ENCODE data around the gene BTN1A1. TPM values are rescaled to one million over a fixed set of nuclear protein-coding genes. Genes with fewer than 3 reads are reported as not detected.
"Not testable (repeated sequence)": the region's sequence is repeated elsewhere in the genome, so short reads cannot be mapped to it uniquely, and the experiment has no call there.

BTN1A1 gene, protein sequence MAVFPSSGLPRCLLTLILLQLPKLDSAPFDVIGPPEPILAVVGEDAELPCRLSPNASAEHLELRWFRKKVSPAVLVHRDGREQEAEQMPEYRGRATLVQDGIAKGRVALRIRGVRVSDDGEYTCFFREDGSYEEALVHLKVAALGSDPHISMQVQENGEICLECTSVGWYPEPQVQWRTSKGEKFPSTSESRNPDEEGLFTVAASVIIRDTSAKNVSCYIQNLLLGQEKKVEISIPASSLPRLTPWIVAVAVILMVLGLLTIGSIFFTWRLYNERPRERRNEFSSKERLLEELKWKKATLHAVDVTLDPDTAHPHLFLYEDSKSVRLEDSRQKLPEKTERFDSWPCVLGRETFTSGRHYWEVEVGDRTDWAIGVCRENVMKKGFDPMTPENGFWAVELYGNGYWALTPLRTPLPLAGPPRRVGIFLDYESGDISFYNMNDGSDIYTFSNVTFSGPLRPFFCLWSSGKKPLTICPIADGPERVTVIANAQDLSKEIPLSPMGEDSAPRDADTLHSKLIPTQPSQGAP
- not detected for polyA plus RNA-seq (2013, experiment 1 of 2)
- not detected for polyA plus RNA-seq (2013, experiment 2 of 2)

- WGBS, 2 experiments (ENCODE audit: insufficient coverage in 2 of 2): 39 to 52% methylated on average over 2 of the region's 2 CpGs
- Histone ChIP-seq H3K27ac (ENCODE audit: low read depth, low read length, severe bottlenecking) (no peak within 1 kb of the TSS), H3K9me3 (ENCODE audit: control insufficient read depth, low read length) (no peaks in the 10 kb centered on the region), H3K4me1 (ENCODE audit: control insufficient read depth, insufficient read depth, low read length, poor library complexity, severe bottlenecking) (peaks cover 3% of the 10 kb centered on the region), H3K36me3 (ENCODE audit: control insufficient read depth, insufficient read depth, low read length) (no peaks in the 10 kb centered on the region), H3K4me3 (ENCODE audit: extremely low read depth, insufficient read depth, low read length, poor library complexity, severe bottlenecking) (no peak within 1 kb of the TSS)
Measured at GRCh38 chr6:26500102-26500501, at the start of gene BTN1A1. Gene BTN1A1 (plus strand): TSS chr6:26500303. CDS start chr6:26501287, 984 bp downstream.

GRCh38 chr6:26452631-26453235 is 47.4 kb upstream of the BTN1A1 start:
- Histone ChIP-seq H3K27ac (ENCODE audit: low read depth, low read length, severe bottlenecking) (no peak overlapping the region), H3K36me3 (ENCODE audit: control insufficient read depth, insufficient read depth, low read length) (no peaks in the 10 kb centered on the region), H3K4me3 (ENCODE audit: extremely low read depth, insufficient read depth, low read length, poor library complexity, severe bottlenecking) (no peak overlapping the region), H3K9me3 (ENCODE audit: control insufficient read depth, low read length) (no peaks in the 10 kb centered on the region), H3K4me1 (ENCODE audit: control insufficient read depth, insufficient read depth, low read length, poor library complexity, severe bottlenecking) (peaks cover 4% of the 10 kb centered on the region)
- WGBS, 2 experiments (ENCODE audit: insufficient coverage in 2 of 2): no CpG with 5 or more reads among the region's 1 CpG

GRCh38 chr6:26454631-26455030 is 45.5 kb upstream of the BTN1A1 start:
- H3K4me3 ChIP-seq (ENCODE audit: extremely low read depth, insufficient read depth, low read length, poor library complexity, severe bottlenecking): no peak overlapping the region
- H3K36me3 ChIP-seq (ENCODE audit: control insufficient read depth, insufficient read depth, low read length): peaks cover 7% of the 10 kb centered on the region
- peaks cover 10% of the 10 kb centered on the region for H3K4me1 ChIP-seq (ENCODE audit: control insufficient read depth, insufficient read depth, low read length, poor library complexity, severe bottlenecking)
- 67% methylated on average over 1 of the region's 1 CpG; no CpG with 5 or more reads in 1 of the 2 experiments for WGBS, 2 experiments (ENCODE audit: insufficient coverage in 2 of 2)
- no peaks in the 10 kb centered on the region for H3K9me3 ChIP-seq (ENCODE audit: control insufficient read depth, low read length)
- H3K27ac ChIP-seq (ENCODE audit: low read depth, low read length, severe bottlenecking): no peak overlapping the region

GRCh38 chr6:26455357-26455970 is 44.6 kb upstream of the BTN1A1 start:
- Histone ChIP-seq H3K27ac (ENCODE audit: low read depth, low read length, severe bottlenecking) (no peak overlapping the region), H3K4me1 (ENCODE audit: control insufficient read depth, insufficient read depth, low read length, poor library complexity, severe bottlenecking) (peaks cover 10% of the 10 kb centered on the region), H3K36me3 (ENCODE audit: control insufficient read depth, insufficient read depth, low read length) (peaks cover 15% of the 10 kb centered on the region), H3K4me3 (ENCODE audit: extremely low read depth, insufficient read depth, low read length, poor library complexity, severe bottlenecking) (no peak overlapping the region), H3K9me3 (ENCODE audit: control insufficient read depth, low read length) (no peaks in the 10 kb centered on the region)
- WGBS, 2 experiments (ENCODE audit: insufficient coverage in 2 of 2): 82 to 100% methylated on average over 1 of the region's 3 CpGs

GRCh38 chr6:26457264-26457805 is 42.8 kb upstream of the BTN1A1 start:
- no peaks in the 10 kb centered on the region for H3K9me3 ChIP-seq (ENCODE audit: control insufficient read depth, low read length)
- peaks cover 29% of the 10 kb centered on the region for H3K36me3 ChIP-seq (ENCODE audit: control insufficient read depth, insufficient read depth, low read length)
- 18 to 35% methylated on average over 6 of the region's 9 CpGs for WGBS, 2 experiments (ENCODE audit: insufficient coverage in 2 of 2)
- H3K4me1 ChIP-seq (ENCODE audit: control insufficient read depth, insufficient read depth, low read length, poor library complexity, severe bottlenecking): peaks cover 10% of the 10 kb centered on the region
- peak overlapping the region; percentile 75 for H3K27ac ChIP-seq (ENCODE audit: low read depth, low read length, severe bottlenecking)
- peak overlapping the region; percentile 95 for H3K4me3 ChIP-seq (ENCODE audit: extremely low read depth, insufficient read depth, low read length, poor library complexity, severe bottlenecking)

- H3K4me1 ChIP-seq (ENCODE audit: control insufficient read depth, insufficient read depth, low read length, poor library complexity, severe bottlenecking): peaks cover 10% of the 10 kb centered on the region
- H3K36me3 ChIP-seq (ENCODE audit: control insufficient read depth, insufficient read depth, low read length): peaks cover 36% of the 10 kb centered on the region
- no peaks in the 10 kb centered on the region for H3K9me3 ChIP-seq (ENCODE audit: control insufficient read depth, low read length)
- H3K27ac ChIP-seq (ENCODE audit: low read depth, low read length, severe bottlenecking): peak within 1 kb of the TSS; percentile 75
- peak within 1 kb of the TSS; percentile 95 for H3K4me3 ChIP-seq (ENCODE audit: extremely low read depth, insufficient read depth, low read length, poor library complexity, severe bottlenecking)
- WGBS, 2 experiments (ENCODE audit: insufficient coverage in 2 of 2): 1% methylated on average over 19 of the region's 31 CpGs
Measured at GRCh38 chr6:26457806-26458688, 42.1 kb upstream of the BTN1A1 start, which contains the start of gene BTN2A1. Gene BTN2A1 (plus strand): TSS chr6:26457955. CDS start chr6:26458637, 682 bp downstream.

DNA sequence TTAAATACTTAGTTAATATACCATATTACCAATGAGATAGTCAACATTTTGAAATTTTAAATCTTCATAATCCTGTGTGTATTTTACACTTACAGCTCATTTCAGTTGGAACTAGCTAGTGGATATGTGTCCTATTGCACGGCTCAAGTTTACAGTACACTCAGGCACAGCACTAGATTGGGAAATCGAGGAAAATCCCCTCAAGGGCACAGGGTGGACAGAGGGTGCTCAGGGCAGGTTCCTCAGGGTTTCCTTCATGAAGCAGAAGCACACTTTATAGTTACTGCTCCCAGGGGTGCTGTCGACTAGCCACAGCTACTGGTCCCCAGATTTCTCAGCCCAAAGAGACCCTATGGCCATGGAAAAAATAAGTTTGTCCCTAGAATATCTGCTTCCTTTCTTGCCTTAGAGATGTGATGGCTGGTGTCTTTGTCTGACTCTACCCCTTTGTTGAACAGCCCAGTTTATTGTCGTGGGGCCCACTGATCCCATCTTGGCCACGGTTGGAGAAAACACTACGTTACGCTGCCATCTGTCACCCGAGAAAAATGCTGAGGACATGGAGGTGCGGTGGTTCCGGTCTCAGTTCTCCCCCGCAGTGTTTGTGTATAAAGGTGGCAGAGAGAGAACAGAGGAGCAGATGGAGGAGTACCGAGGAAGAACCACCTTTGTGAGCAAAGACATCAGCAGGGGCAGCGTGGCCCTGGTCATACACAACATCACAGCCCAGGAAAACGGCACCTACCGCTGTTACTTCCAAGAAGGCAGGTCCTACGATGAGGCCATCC is 40.9 kb upstream of the BTN1A1 start:
- H3K4me3 ChIP-seq (ENCODE audit: extremely low read depth, insufficient read depth, low read length, poor library complexity, severe bottlenecking): peak overlapping the region; percentile 95
- H3K4me1 ChIP-seq (ENCODE audit: control insufficient read depth, insufficient read depth, low read length, poor library complexity, severe bottlenecking): peaks cover 10% of the 10 kb centered on the region
- H3K9me3 ChIP-seq (ENCODE audit: control insufficient read depth, low read length): no peaks in the 10 kb centered on the region
- H3K27ac ChIP-seq (ENCODE audit: low read depth, low read length, severe bottlenecking): no peak overlapping the region
- WGBS, 2 experiments (ENCODE audit: insufficient coverage in 2 of 2): 90 to 96% methylated on average over 10 to 16 of the region's 16 CpGs
- peaks cover 48% of the 10 kb centered on the region for H3K36me3 ChIP-seq (ENCODE audit: control insufficient read depth, insufficient read depth, low read length)

DNA sequence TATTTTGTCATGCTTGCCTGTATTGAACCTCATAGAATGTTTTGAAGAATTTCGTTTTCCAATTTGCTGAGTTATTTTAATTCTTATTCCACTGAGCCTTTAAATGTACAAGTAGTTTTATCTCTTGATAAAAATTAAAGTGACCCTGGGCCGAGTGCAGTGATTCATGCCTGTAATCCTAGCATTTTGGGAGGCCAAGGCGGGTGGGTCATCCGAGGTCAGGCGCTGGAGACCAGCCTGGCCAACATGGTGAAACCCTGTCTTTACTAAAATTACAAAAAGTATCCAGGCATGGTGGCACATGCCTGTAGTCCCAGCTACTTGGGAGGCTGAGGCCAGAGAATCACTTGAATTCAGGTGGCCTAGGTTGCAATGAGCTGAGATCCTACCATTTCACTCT is 38.8 kb upstream of the BTN1A1 start:
- not testable (repeated sequence) for H3K4me3 ChIP-seq (ENCODE audit: extremely low read depth, insufficient read depth, low read length, poor library complexity, severe bottlenecking); H3K27ac ChIP-seq (ENCODE audit: low read depth, low read length, severe bottlenecking); H3K9me3 ChIP-seq (ENCODE audit: control insufficient read depth, low read length); H3K4me1 ChIP-seq (ENCODE audit: control insufficient read depth, insufficient read depth, low read length, poor library complexity, severe bottlenecking)
- WGBS, 2 experiments (ENCODE audit: insufficient coverage in 2 of 2): 69 to 80% methylated on average over 1 to 4 of the region's 5 CpGs
- peaks cover 69% of the 10 kb centered on the region for H3K36me3 ChIP-seq (ENCODE audit: control insufficient read depth, insufficient read depth, low read length)

DNA sequence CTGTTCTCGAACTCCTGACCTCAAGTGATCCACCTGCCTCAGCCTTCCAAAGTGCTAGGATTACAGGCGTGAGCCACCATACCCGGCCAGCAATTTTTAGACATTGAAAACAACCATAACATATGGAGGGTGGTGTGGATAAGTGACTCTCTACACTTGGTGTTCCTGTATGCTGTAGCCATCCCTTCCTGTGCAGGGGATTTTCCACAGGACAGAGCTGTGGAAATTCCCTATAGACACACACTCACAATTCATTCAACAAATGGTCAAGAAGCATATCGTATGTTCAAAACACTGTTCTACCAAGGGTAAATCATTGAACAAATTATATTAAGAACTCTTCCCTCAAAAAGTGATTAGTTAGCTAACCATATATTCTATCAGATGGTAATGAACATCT is 36.1 kb upstream of the BTN1A1 start:
- Histone ChIP-seq H3K36me3 (ENCODE audit: control insufficient read depth, insufficient read depth, low read length) (peaks cover 94% of the 10 kb centered on the region), H3K4me3 (ENCODE audit: extremely low read depth, insufficient read depth, low read length, poor library complexity, severe bottlenecking) (no peak overlapping the region), H3K9me3 (ENCODE audit: control insufficient read depth, low read length) (no peaks in the 10 kb centered on the region), H3K4me1 (ENCODE audit: control insufficient read depth, insufficient read depth, low read length, poor library complexity, severe bottlenecking) (peaks cover 5% of the 10 kb centered on the region), H3K27ac (ENCODE audit: low read depth, low read length, severe bottlenecking) (no peak overlapping the region)
- 100% methylated on average over 1 of the region's 4 CpGs; no CpG with 5 or more reads in 1 of the 2 experiments for WGBS, 2 experiments (ENCODE audit: insufficient coverage in 2 of 2)
